GM12891 (cell line): ENCODE data around the gene AUP1.
A peak's percentile ranks its signal among the peaks of the same experiment; 100 is the strongest.

Source experiments
- DNase-seq: peaks from one replicate; pipeline ENCODE4 v3.0.0; 2011; ENCODE audit warnings: low spot score; ENCODE audit not compliant: insufficient read length
- FAIRE-seq: peaks from 2 replicates; lab custom pipeline; 2011; peaks lifted over from hg19 to GRCh38; lab: Jason Lieb, UNC
- PAX5 ChIP-seq: IDR thresholded peaks from 2 replicates; pipeline ENCODE4 v1.6.1; 2011; ENCODE audit warnings: low read length, moderate library complexity, mild to moderate bottlenecking; ENCODE audit not compliant: insufficient read depth, severe bottlenecking
- POLR2A ChIP-seq: IDR thresholded peaks from 2 replicates; pipeline ENCODE4 v1.6.1; 2011; ENCODE audit warnings: low read depth, low read length, control low read depth
- POLR2AphosphoS5 ChIP-seq: IDR thresholded peaks from 2 replicates; pipeline ENCODE4 v1.6.1; 2011; ENCODE audit warnings: low read depth, low read length, control low read depth
- POU2F2 ChIP-seq: IDR thresholded peaks from 2 replicates; pipeline ENCODE4 v1.6.1; 2011; ENCODE audit warnings: low read depth, mild to moderate bottlenecking, control low read depth, low read length, moderate library complexity
- SPI1 ChIP-seq: IDR thresholded peaks from 2 replicates; pipeline ENCODE4 v1.6.1; 2011; ENCODE audit warnings: low read depth, low read length, control low read depth
- TAF1 ChIP-seq: IDR thresholded peaks from 2 replicates; pipeline ENCODE4 v1.6.1; 2011; ENCODE audit warnings: low read depth, low read length, control low read depth

The AUP1 gene

GRCh38 chr2:74535440-74535965 lies 6.0 kb upstream of the AUP1 start:
- DNase-seq: no peak
- FAIRE-seq: no peak
- TF ChIP-seq POU2F2: no peak
- TF ChIP-seq TAF1: no peak
- TF ChIP-seq PAX5: no peak
- TF ChIP-seq SPI1: no peak
- TF ChIP-seq POLR2AphosphoS5: no peak
- TF ChIP-seq POLR2A: no peak

DNA sequence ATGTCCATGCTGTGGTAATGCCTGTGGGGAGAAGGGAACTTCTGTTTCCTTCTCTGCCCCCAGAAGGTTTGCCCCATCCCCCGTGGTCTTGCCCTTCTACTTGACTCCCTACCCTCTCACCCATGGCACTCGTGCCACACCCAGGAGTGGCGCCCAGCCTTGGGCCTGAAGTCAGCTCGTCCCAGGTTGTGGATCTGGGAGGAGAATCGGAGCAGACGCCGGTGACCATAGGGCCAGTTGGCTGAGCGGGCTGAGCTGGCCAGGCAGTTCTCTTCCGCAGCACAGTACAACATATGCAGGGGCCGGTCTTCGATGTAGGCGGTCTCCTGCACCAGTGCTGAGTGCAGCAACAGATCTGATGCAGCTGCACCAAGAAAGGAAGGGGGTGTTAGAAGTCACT lies 4.9 kb upstream of the AUP1 start:
- TF ChIP-seq POU2F2: no peak
- no peak for TF ChIP-seq PAX5
- TF ChIP-seq SPI1: no peak
- TF ChIP-seq POLR2AphosphoS5: no peak
- no peak for TF ChIP-seq TAF1
- TF ChIP-seq POLR2A: no peak
- FAIRE-seq (no peak), DNase-seq (no peak)

DNA sequence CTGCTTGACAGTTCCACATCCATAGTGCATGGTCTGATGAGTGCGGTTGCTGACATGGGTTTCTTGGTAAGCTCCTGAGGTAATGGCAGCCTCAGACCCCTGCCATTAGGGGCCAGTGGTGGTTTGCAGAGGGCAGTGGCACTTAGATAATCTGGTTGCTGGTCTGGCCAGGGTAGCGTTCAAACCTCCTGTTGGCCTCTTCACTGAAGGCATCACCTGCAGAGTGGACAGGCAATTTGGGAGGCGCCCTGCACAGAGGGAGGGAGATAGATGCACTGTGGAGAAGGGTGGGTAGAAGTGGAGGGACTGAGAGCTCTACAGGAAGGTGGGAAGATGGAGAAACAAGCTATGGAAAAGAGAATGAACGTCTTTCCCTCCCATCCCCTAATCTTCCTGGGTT lies 4.0 kb upstream of the AUP1 start:
- FAIRE-seq (no peak), DNase-seq (no peak)
- TF ChIP-seq TAF1 (no peak), POLR2A (peak; percentile 23; the same call in 1 of the 2 replicates)

DNA sequence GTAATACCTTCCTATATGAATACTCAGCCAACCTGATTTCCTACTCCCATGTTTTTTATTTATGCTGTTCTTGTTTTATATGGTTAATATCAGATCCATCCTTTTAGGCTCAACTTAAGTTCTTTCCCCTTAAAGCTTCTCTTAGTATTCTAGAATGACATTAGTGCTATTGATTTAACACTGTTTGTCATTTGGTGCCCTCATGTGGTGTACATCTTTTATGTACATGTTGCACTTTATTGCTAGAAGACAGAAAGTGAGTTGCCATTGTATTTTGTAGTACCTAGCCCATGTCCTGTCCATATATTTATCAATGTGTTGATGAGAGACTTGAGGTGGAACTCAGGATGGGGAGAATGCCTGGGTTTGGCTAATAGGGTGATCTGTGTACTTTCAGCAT lies 2.7 kb upstream of the AUP1 start:
- FAIRE-seq (no peak), DNase-seq (no peak)
- TF ChIP-seq POLR2A (no peak), PAX5 (no peak), TAF1 (no peak), POU2F2 (no peak), SPI1 (no peak), POLR2AphosphoS5 (no peak)

DNA sequence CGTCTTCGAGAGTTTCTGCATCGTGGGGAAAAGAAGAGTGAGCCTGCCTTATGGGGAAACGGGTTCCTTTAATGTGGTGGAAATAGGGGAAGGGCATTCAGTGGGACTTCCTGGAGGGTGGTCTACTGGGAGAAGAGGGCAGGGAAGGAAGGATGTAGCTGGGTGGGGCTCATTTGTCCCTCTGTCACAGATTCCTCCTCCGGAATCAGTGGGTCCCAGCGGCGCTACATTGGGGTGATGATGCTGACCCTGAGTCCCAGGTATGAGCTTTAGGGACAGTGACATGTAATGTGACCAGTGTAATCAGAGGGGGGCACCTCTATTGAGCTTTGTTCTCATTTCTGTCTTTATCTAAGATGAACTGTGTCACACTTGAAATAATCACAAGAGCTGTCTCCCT lies 2.2 kb upstream of the AUP1 start:
- no peak for FAIRE-seq
- TF ChIP-seq PAX5: no peak
- TF ChIP-seq SPI1: no peak
- TF ChIP-seq POLR2AphosphoS5: no peak
- TF ChIP-seq TAF1: no peak
- no peak for TF ChIP-seq POU2F2
- no peak for TF ChIP-seq POLR2A
- DNase-seq: no peak

DNA sequence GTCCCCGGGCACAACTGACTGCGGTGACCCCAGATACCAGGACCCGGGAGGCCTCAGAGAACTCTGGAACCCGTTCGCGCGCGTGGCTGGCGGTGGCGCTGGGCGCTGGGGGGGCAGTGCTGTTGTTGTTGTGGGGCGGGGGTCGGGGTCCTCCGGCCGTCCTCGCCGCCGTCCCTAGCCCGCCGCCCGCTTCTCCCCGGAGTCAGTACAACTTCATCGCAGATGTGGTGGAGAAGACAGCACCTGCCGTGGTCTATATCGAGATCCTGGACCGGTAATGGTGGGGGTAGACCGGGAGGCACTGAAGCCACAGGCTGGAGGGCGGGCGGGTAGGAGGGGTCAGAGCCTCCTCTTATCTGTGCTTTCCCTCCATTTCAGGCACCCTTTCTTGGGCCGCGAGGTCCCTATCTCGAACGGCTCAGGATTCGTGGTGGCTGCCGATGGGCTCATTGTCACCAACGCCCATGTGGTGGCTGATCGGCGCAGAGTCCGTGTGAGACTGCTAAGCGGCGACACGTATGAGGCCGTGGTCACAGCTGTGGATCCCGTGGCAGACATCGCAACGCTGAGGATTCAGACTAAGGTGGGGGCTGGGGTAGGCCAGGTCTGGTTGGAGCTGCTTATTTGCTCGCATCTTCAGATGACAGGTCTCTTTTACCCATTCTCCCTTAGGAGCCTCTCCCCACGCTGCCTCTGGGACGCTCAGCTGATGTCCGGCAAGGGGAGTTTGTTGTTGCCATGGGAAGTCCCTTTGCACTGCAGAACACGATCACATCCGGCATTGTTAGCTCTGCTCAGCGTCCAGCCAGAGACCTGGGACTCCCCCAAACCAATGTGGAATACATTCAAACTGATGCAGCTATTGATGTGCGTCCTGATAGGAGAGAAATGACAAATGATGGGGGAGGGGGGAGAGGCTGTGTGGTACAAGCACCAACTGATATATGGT lies 1.0 kb upstream of the AUP1 start:
- FAIRE-seq: peak; percentile 62
- DNase-seq: no peak
- TF ChIP-seq POLR2A (peak; percentile 79), POLR2AphosphoS5 (peak; percentile 35; the same call in 1 of the 2 replicates), SPI1 (no peak), POU2F2 (0 out of 2 replicates have a peak, but pooled peaks have one; percentile 6)

GRCh38 chr2:74528600-74529356 lies 728 bp downstream of the AUP1 start:
- TF ChIP-seq POU2F2 (no peak; the same call in 1 of the 2 replicates), POLR2AphosphoS5 (0 out of 2 replicates have a peak, but pooled peaks have one; percentile 13)
- FAIRE-seq (no peak), DNase-seq (no peak)

GRCh38 chr2:74527741-74528140 lies 1.8 kb downstream of the AUP1 start:
- DNase-seq (no peak), FAIRE-seq (no peak)
- TF ChIP-seq SPI1: no peak
- no peak for TF ChIP-seq PAX5
- TF ChIP-seq POLR2AphosphoS5: no peak
- TF ChIP-seq TAF1: no peak
- TF ChIP-seq POLR2A: no peak
- no peak for TF ChIP-seq POU2F2

DNA sequence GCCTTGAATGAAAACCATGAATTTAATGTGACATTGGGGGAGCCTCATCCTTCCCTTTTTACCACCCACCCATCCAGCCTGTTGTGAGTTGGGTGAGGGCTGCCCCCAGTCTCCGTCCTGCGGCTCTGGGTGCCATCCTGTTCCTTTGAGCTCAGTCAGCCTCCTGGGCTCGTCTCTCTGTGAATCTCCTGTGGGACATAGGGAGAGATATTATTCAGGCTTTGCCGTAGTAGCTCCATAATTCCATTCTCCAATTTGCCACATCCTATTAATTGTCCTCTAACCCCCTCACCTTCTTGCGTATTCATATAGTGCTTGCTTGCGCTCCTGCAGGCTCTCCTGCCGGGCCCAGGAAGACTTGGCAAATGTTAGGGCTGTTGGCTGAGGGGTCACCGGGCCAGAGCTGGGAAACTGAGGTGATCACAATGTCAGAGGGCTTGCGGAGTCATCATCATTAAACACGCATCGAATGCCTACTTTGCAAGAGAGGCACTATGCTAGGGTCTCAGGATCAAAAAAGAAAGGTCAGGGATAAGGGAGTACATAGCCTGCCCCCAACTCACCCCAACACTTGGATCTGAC lies 2.8 kb downstream of the AUP1 start:
- FAIRE-seq (no peak), DNase-seq (no peak)
- no peak; the same call in 1 of the 2 replicates for TF ChIP-seq POLR2A
- no peak for TF ChIP-seq POLR2AphosphoS5
- no peak for TF ChIP-seq POU2F2
- no peak for TF ChIP-seq SPI1
- no peak for TF ChIP-seq TAF1
- no peak for TF ChIP-seq PAX5
